Skeletal muscle tissue (tissue), 4 donors: ENCODE results near the gene SLC44A1. TPM values are rescaled to one million over a fixed set of nuclear protein-coding genes. Genes with fewer than 3 reads are reported as not detected.
A peak's percentile ranks its signal among the peaks of the same experiment; 100 is the strongest.

ENCODE experiments used
- H3K27ac ChIP-seq: one replicate; pipeline ENCODE4 v1.7.0; 2013; ENCODE audit warnings: mild to moderate bottlenecking, low read depth, low read length, inconsistent platforms
- H3K27me3 ChIP-seq, 3 donors: one replicate each; pipeline ENCODE4 v1.7.0; 2013; ENCODE audit warnings: low read length in 3 of 3; ENCODE audit not compliant: control insufficient read depth in 3 of 3, insufficient read depth in 3 of 3
- H3K36me3 ChIP-seq, 3 donors: one replicate each; pipeline ENCODE4 v1.7.0; 2013; ENCODE audit warnings: low read length in 3 of 3; ENCODE audit not compliant: control insufficient read depth in 3 of 3, insufficient read depth in 3 of 3
- H3K4me1 ChIP-seq, 3 donors: one replicate each; pipeline ENCODE4 v1.7.0; 2013; ENCODE audit warnings: low read length in 3 of 3, mild to moderate bottlenecking in 3 of 3; ENCODE audit not compliant: control insufficient read depth in 3 of 3, insufficient read depth in 3 of 3
- H3K4me3 ChIP-seq, 3 donors: one replicate each; pipeline ENCODE4 v1.7.0; 2013; ENCODE audit warnings: low read length in 3 of 3
- H3K9ac ChIP-seq, 3 donors: one replicate each; pipeline ENCODE4 v1.7.0; 2013; ENCODE audit warnings: low read length in 3 of 3, mild to moderate bottlenecking in 3 of 3, moderate library complexity in 2 of 3, low read depth in 1 of 3
- H3K9me3 ChIP-seq, 3 donors: one replicate each; pipeline ENCODE4 v1.7.0; 2013; ENCODE audit warnings: low read length in 3 of 3; ENCODE audit not compliant: control insufficient read depth in 3 of 3
- total RNA-seq: library from RNA; depleted of rRNA; stranded (reverse); fragments of >200 nt; gene quantifications from one replicate; pipeline ENCODE4 v1.2.3, GENCODE V29; 2014
- donor health status: Osteomylitis.

Gene SLC44A1
- total RNA-seq, 1 donor from 2014 or later = 14.6 TPM

GRCh38 chr9:105457560-105458294 is 213.3 kb downstream of the SLC44A1 start:
- H3K4me3 ChIP-seq = peak overlapping the region; percentile 64 to 84 (median 83)
- H3K9me3 ChIP-seq = no peaks in the 10 kb centered on the region
- H3K4me1 ChIP-seq = peaks cover 30 to 52% (median 45%) of the 10 kb centered on the region in 3 donors
- peak overlapping the region; percentile 62 to 89 (median 69) for H3K9ac ChIP-seq
- H3K27ac ChIP-seq = peak overlapping the region; percentile 93
- no peaks in the 10 kb centered on the region for H3K27me3 ChIP-seq
- no peaks in the 10 kb centered on the region for H3K36me3 ChIP-seq

GRCh38 chr9:105458404-105458803 is 214.0 kb downstream of the SLC44A1 start:
- H3K36me3 ChIP-seq = no peaks in the 10 kb centered on the region
- H3K9ac ChIP-seq = peak overlapping the region; percentile 34 to 89 (median 62)
- H3K9me3 ChIP-seq = no peaks in the 10 kb centered on the region
- peaks cover 30 to 52% (median 45%) of the 10 kb centered on the region in 3 donors for H3K4me1 ChIP-seq
- H3K27ac ChIP-seq = peak overlapping the region; percentile 93
- H3K27me3 ChIP-seq = no peaks in the 10 kb centered on the region
- peak overlapping the region; percentile 64 to 84 (median 83) for H3K4me3 ChIP-seq

- H3K9me3 ChIP-seq = no peaks in the 10 kb centered on the region
- peak overlapping the region in 1 of 3 donors; percentile 10 for H3K4me3 ChIP-seq
- no peaks in the 10 kb centered on the region for H3K27me3 ChIP-seq
- H3K27ac ChIP-seq = peak overlapping the region; percentile 93
- H3K4me1 ChIP-seq = peaks cover 30 to 52% (median 45%) of the 10 kb centered on the region in 3 donors
- peak overlapping the region in 1 of 3 donors; percentile 89 for H3K9ac ChIP-seq
- no peaks in the 10 kb centered on the region for H3K36me3 ChIP-seq
Observed at GRCh38 chr9:105459336-105459735, 214.9 kb downstream of the SLC44A1 start.

GRCh38 chr9:105466898-105467455 is 222.5 kb downstream of the SLC44A1 start:
- Histone ChIP-seq H3K9me3 (no peaks in the 10 kb centered on the region), H3K4me1 (no peaks in the 10 kb centered on the region), H3K27ac (no peak overlapping the region), H3K36me3 (peaks cover 6 to 21% (median 12%) of the 10 kb centered on the region in 3 donors), H3K4me3 (no peak overlapping the region), H3K27me3 (no peaks in the 10 kb centered on the region), H3K9ac (no peak overlapping the region)

- Histone ChIP-seq H3K27ac (no peak overlapping the region), H3K9me3 (no peaks in the 10 kb centered on the region), H3K27me3 (no peaks in the 10 kb centered on the region), H3K9ac (no peak overlapping the region), H3K4me1 (no peaks in the 10 kb centered on the region), H3K4me3 (no peak overlapping the region), H3K36me3 (peaks cover 6 to 21% (median 12%) of the 10 kb centered on the region in 3 donors)
Observed at GRCh38 chr9:105468875-105469274, 224.4 kb downstream of the SLC44A1 start.

GRCh38 chr9:105473221-105473620 is 228.8 kb downstream of the SLC44A1 start:
- Histone ChIP-seq H3K4me1 (peaks cover 0 to 3% (median 2%) of the 10 kb centered on the region in 3 donors), H3K9ac (no peak overlapping the region), H3K27me3 (no peaks in the 10 kb centered on the region), H3K9me3 (no peaks in the 10 kb centered on the region), H3K4me3 (no peak overlapping the region), H3K36me3 (peaks cover 6 to 8% (median 7%) of the 10 kb centered on the region in 3 donors), H3K27ac (no peak overlapping the region)

- Histone ChIP-seq H3K9me3 (no peaks in the 10 kb centered on the region), H3K9ac (no peak overlapping the region), H3K36me3 (peaks cover 0 to 3% (median 2%) of the 10 kb centered on the region in 3 donors), H3K4me1 (peaks cover 0 to 3% (median 2%) of the 10 kb centered on the region in 3 donors), H3K27ac (no peak overlapping the region), H3K27me3 (no peaks in the 10 kb centered on the region), H3K4me3 (no peak overlapping the region)
Observed at GRCh38 chr9:105475302-105475701, 230.9 kb downstream of the SLC44A1 start.

GRCh38 chr9:105479846-105480245 is 235.4 kb downstream of the SLC44A1 start:
- Histone ChIP-seq H3K4me3 (no peak overlapping the region), H3K4me1 (peaks cover 0 to 3% (median 2%) of the 10 kb centered on the region in 3 donors), H3K27ac (no peak overlapping the region), H3K9ac (no peak overlapping the region), H3K36me3 (no peaks in the 10 kb centered on the region), H3K27me3 (no peaks in the 10 kb centered on the region), H3K9me3 (no peaks in the 10 kb centered on the region)

GRCh38 chr9:105483618-105484017 is 239.2 kb downstream of the SLC44A1 start:
- no peaks in the 10 kb centered on the region for H3K9me3 ChIP-seq
- H3K9ac ChIP-seq = no peak overlapping the region
- H3K4me3 ChIP-seq = no peak overlapping the region

GRCh38 chr9:105484226-105484625 is 239.8 kb downstream of the SLC44A1 start:
- H3K27me3 ChIP-seq = no peaks in the 10 kb centered on the region
- H3K4me3 ChIP-seq = no peak overlapping the region
- no peaks in the 10 kb centered on the region for H3K4me1 ChIP-seq
- peaks cover 0 to 3% (median 0%) of the 10 kb centered on the region in 3 donors for H3K36me3 ChIP-seq
- no peak overlapping the region for H3K9ac ChIP-seq
- H3K27ac ChIP-seq = no peak overlapping the region
- no peaks in the 10 kb centered on the region for H3K9me3 ChIP-seq

More at GRCh38 chr9:105483618-105484017, 239.2 kb downstream of the SLC44A1 start:
- Histone ChIP-seq H3K27me3 (no peaks in the 10 kb centered on the region), H3K4me1 (no peaks in the 10 kb centered on the region), H3K27ac (no peak overlapping the region), H3K36me3 (peaks cover 0 to 3% (median 0%) of the 10 kb centered on the region in 3 donors)
